Measurements from ENCODE around the gene ITGB2.

ITGB2 gene

DNA sequence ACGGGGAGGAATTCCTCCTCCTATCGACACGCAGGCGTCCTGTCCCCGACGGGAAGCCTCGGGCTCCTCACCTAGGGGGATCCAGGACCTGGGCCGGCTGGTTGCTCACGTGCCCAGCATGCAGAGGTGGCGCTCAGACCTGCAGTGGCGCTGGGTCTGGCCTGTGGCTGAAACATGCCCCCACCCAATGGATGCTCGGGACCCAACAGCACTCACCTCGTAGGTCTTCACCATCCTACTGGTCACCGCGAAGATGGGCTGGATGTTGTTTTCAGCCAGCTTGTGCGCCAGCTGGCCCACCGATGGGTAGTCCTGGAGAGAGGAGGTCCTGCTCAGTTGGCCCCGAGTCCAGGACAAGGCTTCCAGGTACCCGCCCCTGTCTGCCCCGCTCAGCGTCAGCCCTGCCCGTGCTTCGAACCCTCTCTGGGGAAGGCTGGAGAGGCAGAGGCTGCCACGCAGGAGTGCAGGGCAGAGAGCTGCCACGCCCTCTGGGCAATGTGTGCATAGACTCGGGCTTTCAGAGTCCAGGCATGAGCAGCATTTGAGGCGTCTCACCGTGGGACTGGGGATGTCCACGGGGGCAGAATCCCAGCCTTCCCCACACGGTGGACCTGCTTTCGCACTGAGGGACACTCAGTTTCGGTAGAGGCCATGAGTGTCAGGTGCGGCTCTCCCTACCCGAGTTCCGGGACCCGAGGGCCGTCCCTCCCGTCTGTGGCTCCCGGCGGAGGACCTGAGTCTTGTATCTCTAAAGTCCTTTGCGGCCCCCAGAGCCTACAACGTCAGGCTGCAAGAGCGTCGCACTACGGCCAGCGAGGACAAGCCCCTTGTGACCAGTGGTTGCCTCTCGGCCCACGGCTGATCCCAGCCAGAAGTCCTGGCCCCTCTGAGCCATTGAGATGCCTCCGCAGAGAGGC, 21.6 kb downstream of the ITGB2 start:
- TF ChIP-seq JUND (IDR thresholded peaks at IDR 0.05; ENCODE audit: low read depth), result no peak
- in situ Hi-C loops (cut with HindIII; ENCODE audit: low pct_unique_long_range_greater_than_20kb, low sequenced_read_pairs), result no loop called here
- no peak for DNase-seq (ENCODE audit: low read depth in 1 of 2, low spot score in 1 of 2)

DNA sequence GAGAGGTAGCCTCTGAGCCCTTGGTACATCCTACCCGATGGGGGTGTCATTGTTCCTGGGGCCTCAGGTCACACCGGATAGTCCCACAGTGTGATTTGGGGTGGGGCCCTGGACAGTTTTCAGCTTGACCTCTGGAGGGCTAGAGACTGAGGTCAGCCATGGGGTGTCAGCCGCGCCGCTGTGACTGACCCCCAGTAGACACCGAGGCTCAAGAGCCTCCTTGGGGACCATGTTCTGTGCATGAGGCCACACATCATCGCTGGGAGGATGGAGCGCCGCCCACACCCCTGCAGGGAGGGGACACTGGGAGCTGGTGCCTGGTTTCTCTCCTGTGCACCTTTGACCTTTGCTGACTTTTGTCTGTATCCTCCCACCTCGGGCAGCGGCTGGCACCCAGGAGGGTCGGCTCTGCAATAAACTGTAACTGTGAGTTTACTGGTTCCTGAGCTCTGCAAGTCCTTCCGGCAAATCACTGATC, 22.6 kb downstream of the ITGB2 start:
- TF ChIP-seq JUND (IDR thresholded peaks at IDR 0.05; ENCODE audit: low read depth), result no peak
- in situ Hi-C loops (cut with HindIII; ENCODE audit: low pct_unique_long_range_greater_than_20kb, low sequenced_read_pairs), result no loop called here
- no peak for DNase-seq (ENCODE audit: low read depth in 1 of 2, low spot score in 1 of 2)

DNA sequence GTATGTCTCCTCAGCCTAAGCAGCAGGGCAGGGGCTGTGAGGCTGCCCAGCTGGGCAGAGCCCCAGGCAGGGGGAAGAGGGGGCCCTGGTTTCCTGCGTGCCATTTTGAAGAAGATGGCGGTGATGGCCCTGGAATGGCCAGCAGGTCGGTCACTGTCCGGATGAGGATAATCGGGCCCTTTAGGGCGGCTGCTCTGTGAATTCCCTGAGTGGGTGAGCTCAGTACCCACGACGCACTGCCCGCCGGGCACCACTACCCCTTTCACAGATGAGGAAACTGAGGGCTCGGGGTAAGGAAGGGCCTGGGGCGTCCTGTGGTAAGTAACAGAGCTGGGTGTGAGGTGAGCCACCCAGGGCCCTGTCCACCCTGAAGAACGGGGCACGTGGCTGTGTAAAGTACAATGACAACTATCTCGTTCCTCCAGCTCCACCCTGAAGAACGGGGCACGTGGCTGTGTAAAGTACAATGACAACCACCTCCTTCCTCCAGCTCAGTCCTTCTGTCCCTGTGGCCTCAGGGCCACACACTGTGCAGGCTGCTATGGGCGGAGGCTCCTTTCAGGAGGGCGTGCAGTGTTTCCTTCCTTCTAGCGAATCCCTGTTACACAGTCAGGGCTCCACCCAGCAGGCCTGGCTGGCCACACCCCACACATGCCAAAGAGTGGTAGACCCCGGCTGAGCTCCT, 23.2 kb downstream of the ITGB2 start:
- in situ Hi-C loops (cut with HindIII; ENCODE audit: low pct_unique_long_range_greater_than_20kb, low sequenced_read_pairs), result no loop called here
- DNase-seq (ENCODE audit: low read depth in 1 of 2, low spot score in 1 of 2), result peak in 1 of 2 experiments; percentile 54
- TF ChIP-seq JUND (IDR thresholded peaks at IDR 0.05; ENCODE audit: low read depth), result no peak

DNA sequence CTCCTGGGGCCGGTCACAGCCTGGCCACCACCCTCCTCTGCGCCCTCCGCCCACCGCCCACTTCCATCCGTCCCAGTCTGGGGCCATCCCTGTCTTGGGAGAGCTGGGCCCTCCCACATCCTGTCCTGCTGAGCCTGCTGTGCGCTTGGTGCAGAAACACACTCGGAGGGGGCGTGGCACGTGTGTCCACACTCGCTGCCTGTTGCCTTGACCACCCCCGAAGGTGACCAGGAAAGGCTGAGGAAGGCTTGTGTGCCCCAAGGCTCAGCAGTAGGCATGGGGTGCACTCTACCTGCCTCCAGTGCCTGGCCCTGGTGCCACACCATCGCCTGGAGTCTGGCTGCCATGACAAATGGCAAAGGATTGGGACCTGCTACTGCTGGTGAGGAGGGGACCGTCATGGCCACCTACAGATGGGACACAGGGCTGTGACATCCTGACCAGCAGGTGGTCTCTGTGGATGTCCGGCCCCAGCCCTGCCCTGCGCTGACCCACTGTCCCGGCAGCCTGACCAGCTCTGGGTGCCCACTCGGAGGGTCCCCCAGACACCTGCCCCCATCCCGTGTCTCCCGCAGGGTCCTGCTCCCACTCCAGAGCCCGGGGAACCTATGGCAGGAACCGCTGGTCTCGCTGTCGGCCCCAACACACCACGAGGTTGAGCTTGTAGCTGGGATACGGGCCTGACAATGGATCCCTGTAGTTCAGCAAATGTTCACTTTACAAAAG, 24.0 kb downstream of the ITGB2 start:
- in situ Hi-C loops (cut with HindIII; ENCODE audit: low pct_unique_long_range_greater_than_20kb, low sequenced_read_pairs), result no loop called here
- DNase-seq (ENCODE audit: low read depth in 1 of 2, low spot score in 1 of 2), result no peak
- no peak for TF ChIP-seq JUND (IDR thresholded peaks at IDR 0.05; ENCODE audit: low read depth)

DNA sequence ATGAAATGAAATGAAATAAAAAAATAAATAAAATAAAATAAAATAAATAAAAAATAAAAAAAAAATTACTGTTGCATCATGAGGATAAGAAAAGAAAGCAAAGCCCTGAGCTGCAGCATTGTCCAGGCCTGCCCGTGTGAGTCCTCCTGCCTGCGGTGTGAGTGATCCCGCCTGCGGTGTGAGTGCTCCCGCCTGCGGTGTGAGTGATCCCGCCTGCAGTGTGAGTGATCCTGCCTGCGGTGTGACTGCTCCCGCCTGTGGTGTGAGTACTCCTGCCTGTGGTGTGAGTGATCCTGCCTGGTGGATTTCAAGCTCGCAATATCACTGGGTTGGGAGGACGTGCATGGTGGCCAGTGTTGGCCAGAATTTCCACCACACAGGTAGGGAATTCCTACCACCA, 24.8 kb downstream of the ITGB2 start:
- in situ Hi-C loops (cut with HindIII; ENCODE audit: low pct_unique_long_range_greater_than_20kb, low sequenced_read_pairs), result no loop called here
- DNase-seq (ENCODE audit: low read depth in 1 of 2, low spot score in 1 of 2), result no peak

DNA sequence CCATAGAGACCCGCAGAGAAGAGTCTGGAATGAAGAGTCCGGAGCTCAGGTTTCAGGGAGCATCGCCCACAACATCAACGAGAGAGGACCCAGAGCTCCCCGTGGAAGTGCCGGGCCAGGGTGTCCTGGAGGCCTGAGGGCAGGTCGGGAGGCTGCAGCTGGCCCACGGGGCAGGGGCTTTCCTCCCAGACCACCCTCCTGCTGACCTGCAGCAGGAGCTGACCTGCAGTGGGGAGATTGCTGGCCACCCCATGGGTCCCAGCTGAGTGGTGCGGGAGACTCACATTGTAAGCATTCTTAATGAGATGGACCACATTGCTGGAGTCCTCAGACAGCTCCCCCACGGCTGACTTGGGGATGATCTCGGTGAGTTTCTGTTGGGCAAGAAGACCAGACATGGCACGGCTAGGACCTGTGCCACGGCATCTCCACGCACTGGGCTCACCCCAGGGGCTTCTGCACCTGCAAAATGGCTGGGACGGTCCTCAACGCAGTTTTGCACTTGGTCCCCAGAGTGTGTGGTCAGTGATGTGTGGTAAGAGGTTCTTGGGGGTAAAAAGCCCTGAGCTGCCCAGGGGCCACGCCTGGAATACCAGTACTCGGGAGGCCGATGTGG, 25.9 kb downstream of the ITGB2 start:
- in situ Hi-C loops (cut with HindIII; ENCODE audit: low pct_unique_long_range_greater_than_20kb, low sequenced_read_pairs), result no loop called here
- DNase-seq (ENCODE audit: low read depth in 1 of 2, low spot score in 1 of 2), result no peak
- TF ChIP-seq JUND (IDR thresholded peaks at IDR 0.05; ENCODE audit: low read depth), result no peak

More for the DNA sequence above, 24.8 kb downstream of the ITGB2 start:
- no peak for TF ChIP-seq JUND (IDR thresholded peaks at IDR 0.05; ENCODE audit: low read depth)

DNA sequence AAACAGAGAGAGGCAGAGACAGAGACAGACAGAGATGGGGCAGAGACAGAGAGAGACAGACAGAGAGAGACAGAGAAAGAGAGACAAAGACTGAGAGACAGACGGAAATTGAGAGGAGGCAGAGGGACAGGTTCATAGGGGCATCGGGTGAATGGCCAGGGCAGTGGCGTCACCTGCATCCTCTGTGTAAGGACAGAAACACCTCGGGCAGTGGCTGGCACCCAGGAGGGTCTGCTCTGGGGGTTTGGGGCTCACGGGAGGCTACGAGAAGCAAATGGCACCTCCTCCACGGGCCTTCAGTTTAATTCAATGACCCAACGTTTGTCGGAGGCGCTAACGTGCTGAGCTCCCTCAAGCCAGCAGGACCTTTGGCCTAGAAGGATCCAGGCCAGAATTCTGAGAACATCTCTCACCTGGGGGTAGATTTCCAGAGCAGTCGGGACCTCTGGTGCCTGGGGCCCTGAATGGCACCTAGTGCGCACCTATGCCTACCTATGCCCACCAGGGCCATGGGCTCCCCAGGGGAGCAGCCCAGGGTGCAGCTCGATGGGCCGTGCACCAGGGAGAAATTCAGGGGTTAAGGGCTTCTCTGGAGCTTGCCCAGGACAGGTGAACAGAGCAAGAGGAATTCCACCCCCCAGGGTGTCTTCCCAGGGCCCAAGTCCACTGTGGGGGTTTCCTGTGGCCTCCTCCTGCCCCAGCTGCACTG, 26.6 kb downstream of the ITGB2 start:
- no peak for DNase-seq (ENCODE audit: low read depth in 1 of 2, low spot score in 1 of 2)
- in situ Hi-C loops (cut with HindIII; ENCODE audit: low pct_unique_long_range_greater_than_20kb, low sequenced_read_pairs), result no loop called here
- TF ChIP-seq JUND (IDR thresholded peaks at IDR 0.05; ENCODE audit: low read depth), result no peak

DNA sequence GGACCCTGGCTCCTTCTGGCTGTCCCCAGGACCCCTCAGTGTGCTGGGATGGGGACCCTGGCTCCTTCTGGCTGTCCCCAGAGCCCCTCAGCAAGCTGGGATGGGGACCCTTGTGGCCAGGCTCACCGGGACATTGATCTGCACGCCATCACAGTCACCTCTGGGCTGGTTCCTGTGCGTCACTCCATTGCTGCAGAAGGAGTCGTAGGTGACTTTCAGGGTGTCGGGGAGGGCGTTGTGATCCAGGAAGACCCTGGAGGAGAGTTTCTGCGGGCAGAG, 27.5 kb downstream of the ITGB2 start:
- no peak for DNase-seq (ENCODE audit: low read depth in 1 of 2, low spot score in 1 of 2)
- in situ Hi-C loops (cut with HindIII; ENCODE audit: low pct_unique_long_range_greater_than_20kb, low sequenced_read_pairs), result no loop called here
- TF ChIP-seq JUND (IDR thresholded peaks at IDR 0.05; ENCODE audit: low read depth), result no peak

DNA sequence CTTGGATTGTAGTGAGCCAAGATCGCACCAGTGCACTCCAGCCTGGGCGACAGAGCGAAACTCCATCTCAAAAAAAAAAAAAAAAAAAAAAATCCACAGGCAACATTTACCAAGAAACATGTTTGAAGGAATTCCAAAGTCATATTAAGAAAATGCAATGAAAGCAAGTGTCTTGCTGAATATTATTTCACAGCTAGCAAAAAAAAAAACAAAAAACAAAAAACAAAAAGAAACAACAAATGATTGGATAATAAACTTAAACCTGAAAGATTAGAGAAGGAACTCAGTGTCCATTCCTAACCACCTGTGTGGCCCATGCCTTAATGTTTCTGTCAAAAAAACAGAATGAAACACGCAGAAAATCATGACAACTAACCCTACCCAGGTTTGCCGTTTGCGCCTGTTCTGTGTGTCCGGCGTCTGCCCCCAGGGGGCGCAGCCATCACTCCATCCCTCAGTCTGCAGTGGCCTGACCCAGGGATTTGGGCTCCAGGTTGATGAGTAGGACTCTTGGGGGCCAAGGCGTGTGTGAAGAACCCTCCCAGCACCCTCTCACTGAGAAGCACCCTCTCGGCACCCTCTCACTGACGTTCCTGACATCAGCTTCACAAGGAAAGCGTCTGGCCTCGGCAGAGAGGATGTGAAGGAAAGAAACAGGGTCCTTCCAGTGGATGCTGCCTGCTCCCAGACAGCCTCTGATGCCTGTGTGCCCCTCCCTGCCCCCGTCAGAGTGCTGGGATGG, 28.0 kb downstream of the ITGB2 start:
- TF ChIP-seq JUND (IDR thresholded peaks at IDR 0.05; ENCODE audit: low read depth), result no peak
- in situ Hi-C loops (cut with HindIII; ENCODE audit: low pct_unique_long_range_greater_than_20kb, low sequenced_read_pairs), result no loop called here
- DNase-seq (ENCODE audit: low read depth in 1 of 2, low spot score in 1 of 2), result peak; percentile 62 to 71

DNA sequence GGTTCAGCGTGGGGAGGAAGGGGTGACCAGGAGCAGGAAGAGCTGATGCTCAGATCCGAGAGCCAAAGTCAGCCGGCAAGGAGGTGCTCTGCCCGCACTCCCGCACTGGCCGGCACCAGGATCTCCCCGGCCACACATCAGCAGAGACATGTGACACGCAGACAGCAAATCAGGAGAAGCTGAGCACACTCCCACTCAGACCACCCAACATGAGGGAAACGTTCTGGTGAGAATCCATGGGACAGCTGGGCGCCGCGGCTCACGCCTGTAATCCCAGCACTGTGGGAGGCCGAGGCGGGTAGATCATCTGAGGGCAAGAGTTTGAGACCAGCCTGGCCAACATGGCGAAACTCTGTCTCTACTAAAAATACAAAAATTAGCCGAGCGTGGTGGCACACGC, 28.6 kb downstream of the ITGB2 start:
- no peak for DNase-seq (ENCODE audit: low read depth in 1 of 2, low spot score in 1 of 2)
- in situ Hi-C loops (cut with HindIII; ENCODE audit: low pct_unique_long_range_greater_than_20kb, low sequenced_read_pairs), result no loop called here
- TF ChIP-seq JUND (IDR thresholded peaks at IDR 0.05; ENCODE audit: low read depth), result no peak

DNA sequence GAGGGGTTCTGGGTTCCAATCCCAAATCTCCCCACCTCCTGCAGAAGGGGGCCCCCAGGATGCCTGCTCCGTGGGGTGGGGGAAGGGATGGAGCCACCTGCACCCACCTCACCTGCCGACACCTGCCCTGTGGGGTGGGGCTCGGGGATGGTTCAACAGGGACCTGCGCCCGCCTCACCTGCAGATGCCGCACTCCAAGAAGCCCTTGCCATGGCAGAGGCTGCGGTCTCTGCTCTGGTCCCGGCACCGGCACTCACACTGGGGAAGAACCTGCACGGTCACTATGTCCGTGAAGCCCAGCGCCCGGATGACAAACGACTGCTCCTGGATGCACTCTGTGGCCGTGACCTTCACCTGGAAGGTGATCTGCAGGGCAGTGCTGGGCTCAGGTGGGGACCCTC, 29.1 kb downstream of the ITGB2 start:
- no peak for TF ChIP-seq JUND (IDR thresholded peaks at IDR 0.05; ENCODE audit: low read depth)
- in situ Hi-C loops (cut with HindIII; ENCODE audit: low pct_unique_long_range_greater_than_20kb, low sequenced_read_pairs), result no loop called here
- no peak for DNase-seq (ENCODE audit: low read depth in 1 of 2, low spot score in 1 of 2)
